ENCODE measurements around the gene AGAP2.

The AGAP2 gene

DNA sequence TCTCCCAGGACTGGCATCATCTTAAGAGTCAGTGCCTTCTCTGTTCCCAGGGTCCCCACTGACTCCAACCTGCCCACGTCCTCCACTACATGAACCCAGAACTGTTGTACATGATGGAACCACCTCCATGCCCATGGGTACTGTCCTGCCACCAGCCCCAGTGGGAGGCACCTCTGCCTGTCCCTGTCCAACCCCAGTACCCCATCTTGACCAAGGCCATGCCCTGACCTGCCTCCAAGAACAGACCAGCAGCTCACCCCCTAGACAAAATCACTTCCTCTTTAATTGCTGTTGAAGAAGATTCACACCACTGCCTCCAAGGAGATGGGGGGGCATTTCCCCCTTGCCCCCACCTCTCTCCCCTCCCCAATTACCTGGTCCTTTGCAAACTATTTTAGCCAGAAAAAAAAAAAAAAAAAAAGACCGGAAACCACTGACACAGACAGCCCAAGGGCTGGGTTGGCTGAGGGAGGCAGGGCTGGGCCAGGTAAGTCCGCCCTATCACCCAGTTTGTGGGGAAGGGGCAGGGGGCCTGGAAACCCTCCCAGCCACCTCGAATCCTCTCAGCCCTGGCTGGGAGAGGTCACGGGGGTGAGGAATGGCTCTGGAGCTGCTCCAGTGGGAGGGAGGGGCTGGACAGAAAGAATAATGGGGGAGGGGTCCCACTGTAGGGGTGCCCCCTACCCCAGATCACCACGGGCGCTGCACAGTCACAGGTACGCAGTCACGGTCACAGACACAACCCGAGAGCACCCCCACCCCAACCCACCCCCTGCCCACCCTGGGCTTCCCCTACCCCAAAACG is 13.4 kb downstream of the AGAP2 start:
- no peaks in the 10 kb centered on the region for H3K9me2 ChIP-seq (replicated peaks; ENCODE audit: insufficient read depth, low read length)
- no peaks in the 10 kb centered on the region for H3K27me3 ChIP-seq (ENCODE audit: low read length)
- H3K4me3 ChIP-seq (ENCODE audit: insufficient read depth, low read length, poor library complexity, severe bottlenecking): no peak overlapping the region
- no peak overlapping the region for H2AFZ ChIP-seq (ENCODE audit: low read depth, low read length, severe bottlenecking)
- H3F3A ChIP-seq (ENCODE audit: insufficient read depth): no peaks in the 10 kb centered on the region
- H4K20me1 ChIP-seq (ENCODE audit: low read depth, low read length): no peaks in the 10 kb centered on the region
- H3K9me3 ChIP-seq (ENCODE audit: insufficient read depth, low read length): no peaks in the 10 kb centered on the region
- H3K27ac ChIP-seq (ENCODE audit: low read depth, low read length): no peak overlapping the region
- H3K4me2 ChIP-seq (ENCODE audit: low read depth, low read length, poor library complexity, severe bottlenecking): no peak overlapping the region
- H3K79me2 ChIP-seq (ENCODE audit: insufficient read depth, low read length): no peaks in the 10 kb centered on the region
- TF ChIP-seq, protein P1, sequence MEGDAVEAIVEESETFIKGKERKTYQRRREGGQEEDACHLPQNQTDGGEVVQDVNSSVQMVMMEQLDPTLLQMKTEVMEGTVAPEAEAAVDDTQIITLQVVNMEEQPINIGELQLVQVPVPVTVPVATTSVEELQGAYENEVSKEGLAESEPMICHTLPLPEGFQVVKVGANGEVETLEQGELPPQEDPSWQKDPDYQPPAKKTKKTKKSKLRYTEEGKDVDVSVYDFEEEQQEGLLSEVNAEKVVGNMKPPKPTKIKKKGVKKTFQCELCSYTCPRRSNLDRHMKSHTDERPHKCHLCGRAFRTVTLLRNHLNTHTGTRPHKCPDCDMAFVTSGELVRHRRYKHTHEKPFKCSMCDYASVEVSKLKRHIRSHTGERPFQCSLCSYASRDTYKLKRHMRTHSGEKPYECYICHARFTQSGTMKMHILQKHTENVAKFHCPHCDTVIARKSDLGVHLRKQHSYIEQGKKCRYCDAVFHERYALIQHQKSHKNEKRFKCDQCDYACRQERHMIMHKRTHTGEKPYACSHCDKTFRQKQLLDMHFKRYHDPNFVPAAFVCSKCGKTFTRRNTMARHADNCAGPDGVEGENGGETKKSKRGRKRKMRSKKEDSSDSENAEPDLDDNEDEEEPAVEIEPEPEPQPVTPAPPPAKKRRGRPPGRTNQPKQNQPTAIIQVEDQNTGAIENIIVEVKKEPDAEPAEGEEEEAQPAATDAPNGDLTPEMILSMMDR (IDR thresholded peaks at IDR 0.05; ENCODE audit: insufficient read depth, low read length, poor library complexity, severe bottlenecking): no peak
- TF ChIP-seq EZH2phosphoT487 (conservative IDR thresholded peaks at IDR 0.05; ENCODE audit: low read length): no peak
- no peak overlapping the region for H3K9ac ChIP-seq (ENCODE audit: low read length)
- H3K36me3 ChIP-seq (ENCODE audit: low read length): 0 out of 2 replicates have a peak, but pooled peaks cover 2% of the 10 kb centered on the region

DNA sequence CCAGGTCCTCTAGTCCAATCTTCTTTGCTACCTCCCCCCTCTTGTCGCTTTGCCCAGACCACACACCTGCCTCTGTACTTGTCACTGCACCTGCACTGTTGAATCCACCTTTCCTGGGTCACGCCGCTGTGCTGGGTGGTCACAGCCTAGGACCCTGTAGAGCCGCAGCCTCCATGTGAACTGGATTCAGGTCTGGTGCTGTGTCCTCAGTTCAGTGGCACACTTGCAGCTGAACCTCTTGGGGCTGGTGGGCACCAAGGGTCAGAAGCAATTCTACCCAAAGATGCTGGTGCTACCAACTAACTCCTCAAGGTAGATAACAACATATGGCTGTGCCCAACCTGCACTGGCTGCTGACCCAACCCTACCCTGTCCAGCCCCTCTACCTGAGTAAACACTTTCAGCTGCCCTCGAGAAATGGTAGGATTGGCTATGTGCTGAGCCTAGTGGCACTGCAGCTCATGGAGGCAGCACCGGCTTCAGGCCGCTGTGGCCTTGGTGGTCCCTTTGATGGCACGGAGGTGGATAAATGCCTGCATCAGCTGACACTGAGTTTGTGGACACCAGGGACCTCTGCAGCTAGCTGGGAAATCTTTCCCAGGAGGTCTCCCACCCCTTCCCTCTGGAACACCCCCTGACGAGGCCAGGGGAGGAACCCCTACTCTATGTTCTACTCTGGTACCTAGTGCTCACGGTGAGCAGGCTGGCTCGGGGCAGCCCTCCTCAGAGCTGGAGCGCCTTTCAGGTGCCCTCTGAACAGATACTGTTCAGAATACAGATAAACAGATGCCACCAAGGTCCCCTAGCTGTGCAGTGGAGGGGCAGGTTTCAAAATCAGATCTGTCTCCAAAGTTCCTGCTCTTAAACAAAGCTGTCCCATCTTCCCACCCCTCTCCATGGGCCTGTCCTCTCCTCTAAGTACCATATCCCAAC is 14.3 kb downstream of the AGAP2 start:
- H3K27ac ChIP-seq (ENCODE audit: low read depth, low read length): no peak overlapping the region
- H3F3A ChIP-seq (ENCODE audit: insufficient read depth): no peaks in the 10 kb centered on the region
- H3K27me3 ChIP-seq (ENCODE audit: low read length): no peaks in the 10 kb centered on the region
- TF ChIP-seq, protein P1 (IDR thresholded peaks at IDR 0.05; ENCODE audit: insufficient read depth, low read length, poor library complexity, severe bottlenecking): no peak
- TF ChIP-seq EZH2phosphoT487 (conservative IDR thresholded peaks at IDR 0.05; ENCODE audit: low read length): no peak
- no peak overlapping the region for H3K4me3 ChIP-seq (ENCODE audit: insufficient read depth, low read length, poor library complexity, severe bottlenecking)
- no peaks in the 10 kb centered on the region for H3K36me3 ChIP-seq (ENCODE audit: low read length)
- no peak overlapping the region for H2AFZ ChIP-seq (ENCODE audit: low read depth, low read length, severe bottlenecking)
- H3K9ac ChIP-seq (ENCODE audit: low read length): no peak overlapping the region
- H3K79me2 ChIP-seq (ENCODE audit: insufficient read depth, low read length): no peaks in the 10 kb centered on the region
- H4K20me1 ChIP-seq (ENCODE audit: low read depth, low read length): no peaks in the 10 kb centered on the region
- no peak overlapping the region for H3K4me2 ChIP-seq (ENCODE audit: low read depth, low read length, poor library complexity, severe bottlenecking)
- no peaks in the 10 kb centered on the region for H3K9me3 ChIP-seq (ENCODE audit: insufficient read depth, low read length)
- H3K9me2 ChIP-seq (replicated peaks; ENCODE audit: insufficient read depth, low read length): no peaks in the 10 kb centered on the region

DNA sequence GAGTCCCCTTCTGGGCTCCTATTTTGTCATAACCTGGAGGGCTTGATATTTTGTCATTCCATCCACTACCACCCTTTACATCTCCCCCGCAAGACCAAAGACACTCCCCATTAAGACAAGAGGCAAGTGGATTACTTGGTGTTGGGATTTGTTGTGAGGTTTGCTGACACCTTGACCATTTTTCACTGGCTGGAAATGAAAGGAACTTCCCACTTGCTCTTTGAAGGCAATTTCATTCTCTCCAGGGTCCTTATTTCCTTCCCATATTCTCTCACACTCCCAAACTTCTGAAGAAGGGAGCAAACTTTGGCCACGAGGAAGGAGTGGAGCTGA is 14.9 kb downstream of the AGAP2 start:
- Histone ChIP-seq H4K20me1 (ENCODE audit: low read depth, low read length) (no peaks in the 10 kb centered on the region), H3K9ac (ENCODE audit: low read length) (no peak overlapping the region), H3K27me3 (ENCODE audit: low read length) (no peaks in the 10 kb centered on the region), H3K9me2 (replicated peaks; ENCODE audit: insufficient read depth, low read length) (no peaks in the 10 kb centered on the region), H3K4me3 (ENCODE audit: insufficient read depth, low read length, poor library complexity, severe bottlenecking) (no peak overlapping the region), H3K27ac (ENCODE audit: low read depth, low read length) (no peak overlapping the region), H3K36me3 (ENCODE audit: low read length) (no peaks in the 10 kb centered on the region), H3K79me2 (ENCODE audit: insufficient read depth, low read length) (no peaks in the 10 kb centered on the region), H3K9me3 (ENCODE audit: insufficient read depth, low read length) (no peaks in the 10 kb centered on the region), H3K4me2 (ENCODE audit: low read depth, low read length, poor library complexity, severe bottlenecking) (no peak overlapping the region), H2AFZ (ENCODE audit: low read depth, low read length, severe bottlenecking) (no peak overlapping the region), H3F3A (ENCODE audit: insufficient read depth) (no peaks in the 10 kb centered on the region)
- TF ChIP-seq EZH2phosphoT487 (conservative IDR thresholded peaks at IDR 0.05; ENCODE audit: low read length): no peak
- TF ChIP-seq, protein P1 (IDR thresholded peaks at IDR 0.05; ENCODE audit: insufficient read depth, low read length, poor library complexity, severe bottlenecking): no peak

Measured in SU-DHL-6 (cell line).